H1 (cell line): Measurements from ENCODE around the gene BSG.

ENCODE experiments used
- CEBPB ChIP-seq: IDR thresholded peaks from 2 replicates; pipeline ENCODE4 v1.6.1; 2012; ENCODE audit warnings: low read depth, low read length
- CHD1 ChIP-seq: IDR thresholded peaks from 2 replicates; pipeline ENCODE4 v1.6.1; 2012; ENCODE audit warnings: low read depth, low read length, improper control_type of control experiment
- CREB1 ChIP-seq: IDR thresholded peaks from 2 replicates; pipeline ENCODE4 v1.6.1; 2012; ENCODE audit warnings: inconsistent platforms
- CTCF ChIP-seq, 3 experiments: IDR thresholded peaks; 1 replicate in 2 of 3; 2 replicates in 1 of 3; pipeline versions ENCODE4 v1.5.1 to v1.6.1; 2011; ENCODE audit warnings: low read length in 3 of 3, mild to moderate bottlenecking in 3 of 3, inconsistent platforms in 2 of 3, low read depth in 1 of 3, moderate library complexity in 1 of 3; ENCODE audit not compliant: insufficient read depth in 1 of 3; ENCODE audit errors: control extremely low read depth in 1 of 3
- EP300 ChIP-seq, 2 experiments: IDR thresholded peaks; 1 replicate in 1 of 2; 2 replicates in 1 of 2; pipeline ENCODE4 v1.6.1; 2011 to 2012; ENCODE audit warnings: low read depth in 2 of 2, low read length in 2 of 2, mild to moderate bottlenecking in 2 of 2, borderline replicate concordance in 1 of 2, inconsistent platforms in 1 of 2, moderate library complexity in 1 of 2
- EZH2 ChIP-seq: fragments of 200-600 bp; sonication (generic); IDR thresholded peaks from 2 replicates; pipeline ENCODE4 v1.7.1; 2012; ENCODE audit warnings: low read depth, mild to moderate bottlenecking, moderate library complexity, low read length, inconsistent platforms; ENCODE audit not compliant: severe bottlenecking
- JUND ChIP-seq: IDR thresholded peaks from 2 replicates; pipeline ENCODE4 v1.6.1; 2011; ENCODE audit warnings: mild to moderate bottlenecking, improper control_type of control experiment, low read length
- MAX ChIP-seq: IDR thresholded peaks from 2 replicates; pipeline ENCODE4 v1.6.1; 2012; ENCODE audit warnings: inconsistent platforms
- NRF1 ChIP-seq: IDR thresholded peaks from 2 replicates; pipeline ENCODE4 v1.6.1; 2011; ENCODE audit warnings: mild to moderate bottlenecking, low read depth, low read length, improper control_type of control experiment
- POLR2A ChIP-seq, 2 experiments: IDR thresholded peaks; 1 replicate in 1 of 2; 2 replicates in 1 of 2; pipeline ENCODE4 v1.6.1; 2011; ENCODE audit warnings: low read depth in 2 of 2, low read length in 2 of 2, mild to moderate bottlenecking in 2 of 2; ENCODE audit errors: control extremely low read depth in 1 of 2
- RAD21 ChIP-seq, 2 experiments: IDR thresholded peaks in 1 of 2; conservative IDR thresholded peaks in 1 of 2; 2 replicates each; pipeline ENCODE4 v1.6.1; 2011; ENCODE audit warnings: low read depth in 2 of 2, low read length in 2 of 2, improper control_type of control experiment in 1 of 2, inconsistent platforms in 1 of 2, mild to moderate bottlenecking in 1 of 2, moderate library complexity in 1 of 2

- TF ChIP-seq CHD1 (no peak), MAX (no peak), EP300 (IDR thresholded peaks at IDR 0.05; ENCODE audit: borderline replicate concordance in 1 of 2, low read depth in 2 of 2, low read length in 2 of 2) (no peak), CTCF (IDR thresholded peaks at IDR 0.05; ENCODE audit: control extremely low read depth in 1 of 3, insufficient read depth in 1 of 3, low read depth in 1 of 3, low read length in 3 of 3) (no peak), CEBPB (no peak), JUND (no peak), CREB1 (no peak), RAD21 (IDR thresholded peaks at IDR 0.05 in 1 of 2, conservative IDR thresholded peaks at IDR 0.05 in 1 of 2; ENCODE audit: low read depth in 2 of 2, low read length in 2 of 2) (no peak), NRF1 (no peak), EZH2 (no peak), POLR2A (IDR thresholded peaks at IDR 0.05; ENCODE audit: control extremely low read depth in 1 of 2, low read depth in 2 of 2, low read length in 2 of 2) (no peak)
These were observed 29.4 kb downstream of the BSG start for GRCh38 chr19:601790-602189.
